ENCODE data around the gene DPH2. TPM values are rescaled to one million over a fixed set of nuclear protein-coding genes. Genes with fewer than 3 reads are reported as not detected.

The DPH2 gene
- total and polyA plus RNA-seq, 2 of the 8 experiments (the other 6 are each of a cell fraction or from before 2014, with no cell fraction given), result 64.9 to 92.1 TPM

DNA sequence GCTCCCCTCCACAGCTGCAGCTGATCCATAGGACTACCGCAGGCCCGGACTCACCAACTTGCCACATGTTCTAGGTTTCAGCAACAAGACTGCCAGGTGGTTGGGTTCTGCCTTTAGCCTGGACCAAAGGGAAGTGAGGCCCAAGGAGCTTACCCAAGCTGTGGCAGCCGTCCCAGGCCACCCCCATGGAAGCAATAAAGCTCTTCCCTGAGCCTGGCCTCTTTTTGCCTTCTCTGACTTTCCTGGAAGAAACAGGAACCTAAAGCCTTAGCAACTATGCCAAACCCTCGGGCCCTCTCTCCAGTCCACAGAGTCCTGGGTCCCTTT is 38.9 kb upstream of the DPH2 start (continued):
- TF ChIP-seq, protein P1, sequence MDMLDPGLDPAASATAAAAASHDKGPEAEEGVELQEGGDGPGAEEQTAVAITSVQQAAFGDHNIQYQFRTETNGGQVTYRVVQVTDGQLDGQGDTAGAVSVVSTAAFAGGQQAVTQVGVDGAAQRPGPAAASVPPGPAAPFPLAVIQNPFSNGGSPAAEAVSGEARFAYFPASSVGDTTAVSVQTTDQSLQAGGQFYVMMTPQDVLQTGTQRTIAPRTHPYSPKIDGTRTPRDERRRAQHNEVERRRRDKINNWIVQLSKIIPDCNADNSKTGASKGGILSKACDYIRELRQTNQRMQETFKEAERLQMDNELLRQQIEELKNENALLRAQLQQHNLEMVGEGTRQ (IDR thresholded peaks at IDR 0.05; ENCODE audit: low read length), result no peak
- TF ChIP-seq SIN3A (conservative IDR thresholded peaks at IDR 0.05 in 1 of 2, IDR thresholded peaks at IDR 0.05 in 1 of 2; ENCODE audit: low read depth in 1 of 2, low read length in 2 of 2) (no peak), BACH1 (IDR thresholded peaks at IDR 0.05; ENCODE audit: low read length) (no peak), TBP (IDR thresholded peaks at IDR 0.05; ENCODE audit: low read depth, low read length) (no peak), MAFK (IDR thresholded peaks at IDR 0.05; ENCODE audit: low read depth, low read length) (no peak)

All from H1 (cell line).